GM19463 (cell line): ENCODE data around the gene MAGI2.

Experiments used
- ATAC-seq: cut with Tn5 transposase; IDR thresholded peaks from one replicate; pipeline ENCODE4 v1.9.1; 2021; ENCODE audit warnings: mild to moderate bottlenecking, moderate library complexity; ENCODE audit not compliant: unreplicated experiment

Gene MAGI2

DNA sequence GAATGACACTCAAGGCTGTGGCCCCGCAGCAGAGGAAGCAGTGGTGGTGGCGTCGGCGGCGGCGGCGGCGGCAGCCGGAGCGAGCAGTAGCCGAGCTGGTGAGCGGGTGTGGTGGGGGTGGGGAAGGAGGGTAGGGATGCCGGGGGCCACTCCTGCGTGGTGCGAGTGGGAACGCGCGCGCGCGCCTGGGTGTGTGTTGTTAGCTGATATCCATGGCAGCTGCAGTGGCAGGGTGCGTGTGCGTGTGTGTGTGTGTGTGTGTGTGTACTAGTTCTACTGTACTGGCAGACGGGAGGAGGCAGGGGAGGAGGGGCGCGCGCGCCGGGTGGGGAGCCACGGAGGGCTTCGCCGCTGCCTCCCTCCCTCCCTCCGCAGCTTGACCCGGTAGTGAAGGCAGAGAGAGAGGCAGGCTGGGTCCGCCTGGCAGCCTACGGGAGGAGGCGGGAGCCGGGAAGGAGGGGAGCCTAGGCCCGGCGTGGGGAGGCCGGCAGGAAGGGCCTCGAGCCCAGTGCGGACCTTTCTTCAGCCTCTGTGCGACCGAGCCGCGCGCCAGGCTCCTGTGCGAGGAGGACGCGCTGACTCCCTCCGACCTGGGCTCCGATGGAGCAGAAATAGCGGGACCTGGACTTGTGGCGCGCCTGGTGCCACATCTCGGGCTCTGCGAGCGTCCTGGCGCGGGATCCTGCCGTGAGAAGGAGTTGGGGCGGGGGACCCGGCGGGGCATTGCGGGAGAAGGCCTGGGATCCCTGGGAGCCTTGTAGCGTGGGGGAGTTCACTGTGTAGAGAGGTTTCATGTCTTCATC, at the start of gene MAGI2:
Gene MAGI2 (minus strand): TSS at position 110 of the 803 bp plus-strand sequence. CDS start 347 bp downstream, outside the sequence.
- ATAC-seq: no peak

DNA sequence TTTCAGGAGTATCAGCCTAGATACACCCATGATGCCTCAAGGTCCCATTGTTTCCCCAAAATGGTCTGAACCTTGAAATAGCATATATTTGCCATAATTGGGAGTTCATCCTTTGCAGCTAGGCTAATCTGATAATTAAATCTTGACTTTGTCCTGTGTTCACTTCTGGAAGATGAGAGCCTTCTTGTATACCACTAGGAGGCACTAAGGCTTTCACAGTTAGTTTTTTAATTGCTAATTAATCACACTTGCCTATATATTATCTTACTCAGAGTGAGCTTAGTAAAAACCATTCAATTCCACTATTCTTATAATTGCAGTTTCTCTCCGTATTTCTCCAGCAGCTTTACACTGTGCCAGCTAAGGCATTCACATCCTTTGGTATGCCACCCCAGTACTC, 48.7 kb upstream of the MAGI2 start:
- ATAC-seq: no peak

DNA sequence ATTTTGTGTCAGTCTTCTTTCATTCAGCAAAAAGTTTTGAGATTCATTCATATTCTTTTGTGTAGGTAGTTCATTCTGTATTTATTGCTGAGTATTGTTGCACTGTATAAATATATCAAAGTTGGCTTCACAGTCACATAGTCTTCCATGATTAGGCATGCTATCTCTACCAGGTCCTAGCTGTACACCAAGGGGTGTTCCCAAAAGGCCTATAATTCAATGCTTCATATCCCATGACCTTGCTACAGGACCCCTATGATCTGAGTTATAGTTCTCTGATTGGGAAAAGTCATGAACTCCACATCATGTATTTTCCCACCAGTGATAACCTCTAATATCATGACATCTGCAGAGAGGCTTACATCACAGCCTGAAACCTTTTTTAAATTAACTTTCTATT, 47.3 kb upstream of the MAGI2 start:
- ATAC-seq: no peak

DNA sequence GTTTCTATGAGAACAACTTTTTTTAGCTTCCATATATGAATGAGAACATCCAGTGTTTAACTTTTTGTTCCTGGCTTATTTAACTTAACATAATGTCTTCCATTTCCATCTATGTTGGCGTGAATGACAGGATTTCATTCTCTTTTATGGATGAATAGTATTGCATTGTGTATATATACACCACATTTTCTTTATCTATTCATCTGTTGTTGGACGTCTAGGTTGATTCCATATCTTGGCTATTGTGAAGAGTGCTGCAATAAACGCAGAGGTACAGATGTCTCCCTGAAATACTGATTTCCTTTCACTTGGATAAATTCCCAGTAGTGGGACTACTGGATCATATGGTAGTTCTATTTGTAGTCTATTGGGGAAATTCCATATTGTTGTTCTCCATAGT, 44.3 kb upstream of the MAGI2 start:
- no peak for ATAC-seq

DNA sequence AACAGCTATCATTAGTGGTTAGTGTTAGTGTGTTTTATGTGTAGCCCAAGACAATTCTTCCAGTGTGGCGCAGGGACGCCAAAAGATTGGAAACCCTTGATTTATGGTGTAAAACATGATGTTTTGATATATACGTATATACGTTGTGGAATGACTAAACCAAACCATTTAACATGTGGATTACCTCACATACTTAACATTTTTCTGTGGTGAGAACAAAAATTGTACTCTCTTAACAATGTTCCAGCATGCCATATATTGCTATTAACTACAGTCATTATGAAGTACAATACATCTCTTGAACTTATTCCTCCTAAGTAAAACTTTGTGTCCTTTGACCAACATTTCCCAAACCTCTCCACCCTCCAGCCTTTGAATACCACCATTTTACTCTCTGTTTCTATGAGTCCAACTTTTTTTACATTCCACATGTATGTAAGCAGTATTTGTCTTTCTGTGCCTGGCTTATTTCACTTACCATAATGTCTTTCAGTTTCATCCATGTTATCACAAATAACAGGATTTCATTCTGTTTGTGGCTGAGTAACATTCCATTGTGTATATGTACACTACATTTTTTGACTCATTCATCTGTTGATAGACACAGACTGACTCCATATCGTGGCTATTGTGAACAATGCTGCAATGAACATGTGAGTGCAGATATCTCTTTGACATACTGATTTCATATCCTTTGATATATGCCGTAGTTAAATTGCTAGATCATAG, 42.2 kb upstream of the MAGI2 start:
- ATAC-seq: no peak

DNA sequence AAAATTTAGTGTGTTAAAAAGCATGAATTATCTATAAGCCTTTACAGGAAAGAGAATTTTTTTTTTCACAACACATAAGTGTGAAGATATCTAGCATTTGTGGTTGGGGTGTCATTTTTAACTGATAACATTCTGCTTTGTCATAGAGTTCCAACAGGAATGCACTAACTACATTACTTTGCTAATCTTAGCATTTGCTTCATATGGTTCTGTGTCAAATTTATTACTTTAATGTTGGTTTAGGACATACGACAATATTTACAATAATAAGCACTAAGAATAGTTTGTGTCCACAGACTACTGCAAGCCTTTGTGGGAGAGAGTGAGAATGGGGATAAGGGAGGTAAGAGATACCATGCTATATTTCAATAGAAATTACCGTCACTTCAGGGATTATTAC, 40.6 kb upstream of the MAGI2 start:
- no peak for ATAC-seq

DNA sequence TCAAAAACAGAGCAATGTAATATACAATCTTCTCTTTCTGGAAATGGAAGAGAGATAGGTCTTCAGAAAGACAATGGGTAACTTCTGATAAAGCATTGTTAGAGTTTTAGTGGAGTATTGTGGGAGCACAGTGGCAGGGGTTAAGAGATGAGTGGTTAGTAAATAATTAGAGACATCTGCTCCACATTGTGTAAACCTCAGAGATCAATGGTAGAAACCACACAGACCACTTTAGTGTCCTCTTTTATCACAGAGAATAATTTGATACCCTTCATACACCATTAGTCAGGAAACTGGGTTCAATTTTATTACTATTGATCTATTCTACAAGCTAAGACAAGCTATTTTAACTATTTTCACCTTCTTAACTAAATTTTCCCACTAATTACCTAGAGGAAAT, 35.9 kb upstream of the MAGI2 start:
- ATAC-seq: no peak

DNA sequence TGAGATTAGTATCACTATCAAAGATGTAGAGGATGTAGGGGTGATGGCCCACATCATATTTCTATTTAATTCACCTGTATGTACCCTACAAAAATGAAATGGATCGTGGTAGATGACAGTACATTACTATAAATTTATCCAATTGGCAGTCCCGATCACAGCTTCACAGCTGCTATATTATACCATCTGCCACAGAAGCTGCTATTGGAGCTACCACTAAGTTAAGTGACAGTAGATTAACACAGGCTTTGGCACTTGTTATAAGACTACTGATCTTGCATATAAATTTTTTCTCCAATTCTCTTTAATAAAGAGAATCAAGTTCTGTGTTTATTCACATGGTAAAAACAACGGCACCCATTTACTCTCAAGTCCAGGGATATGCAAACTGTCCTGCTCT, 24.9 kb upstream of the MAGI2 start:
- no peak for ATAC-seq

DNA sequence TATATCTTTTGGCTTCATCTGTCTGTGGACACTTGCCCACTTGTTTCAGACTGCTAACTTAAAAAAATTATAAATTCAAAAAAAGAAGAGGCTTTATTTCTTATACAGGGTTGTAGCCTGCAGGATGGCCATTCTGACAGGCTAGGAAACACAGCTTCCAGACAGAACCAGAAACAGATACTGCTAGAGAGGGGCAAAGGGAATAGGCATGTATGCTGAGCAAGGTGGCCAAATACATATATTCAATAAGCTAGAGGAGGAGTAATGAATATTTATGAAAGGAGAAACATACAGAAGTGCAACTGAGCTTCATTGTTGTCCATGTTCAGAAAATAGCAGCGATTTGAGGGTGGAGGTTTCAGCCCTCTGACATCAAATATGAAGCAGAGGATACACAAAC, 22.0 kb upstream of the MAGI2 start:
- ATAC-seq: no peak

DNA sequence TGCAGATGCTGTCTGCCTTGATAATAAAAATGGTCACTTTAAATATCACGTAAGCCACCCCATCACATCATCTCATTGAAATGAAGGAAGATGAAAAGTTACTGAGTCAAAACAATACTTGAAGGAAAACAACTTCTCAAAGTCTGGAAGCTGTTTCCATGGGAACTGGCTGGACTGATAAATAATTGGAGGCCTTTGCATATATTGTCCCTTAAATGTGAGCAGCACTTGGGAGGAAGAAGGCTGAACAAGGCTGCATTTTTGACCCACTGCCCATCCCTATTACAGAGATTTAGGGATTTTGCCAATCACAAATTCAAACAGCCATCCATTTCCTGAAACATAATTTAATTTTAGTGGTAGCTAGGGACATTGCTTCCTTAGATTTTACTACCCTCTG, 18.2 kb upstream of the MAGI2 start:
- ATAC-seq: no peak

DNA sequence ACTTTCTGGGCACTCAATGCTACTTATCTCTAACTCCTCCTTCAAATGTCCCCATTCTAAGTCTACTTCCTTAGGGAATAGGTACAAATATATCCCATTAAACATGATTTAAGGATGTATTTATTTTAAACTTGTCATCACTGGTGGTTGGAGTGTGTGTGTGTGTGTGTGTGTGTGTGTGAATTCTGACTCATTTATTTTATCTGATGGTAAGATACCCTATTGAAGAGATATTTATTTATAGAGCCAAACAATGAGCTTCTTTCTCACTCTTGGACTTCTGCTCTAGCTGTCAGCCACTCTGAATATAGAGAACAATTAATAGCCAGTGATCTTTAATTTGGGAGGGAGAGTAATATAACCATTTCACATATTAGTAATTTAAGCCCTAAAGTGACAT, 17.8 kb upstream of the MAGI2 start:
- ATAC-seq: no peak

DNA sequence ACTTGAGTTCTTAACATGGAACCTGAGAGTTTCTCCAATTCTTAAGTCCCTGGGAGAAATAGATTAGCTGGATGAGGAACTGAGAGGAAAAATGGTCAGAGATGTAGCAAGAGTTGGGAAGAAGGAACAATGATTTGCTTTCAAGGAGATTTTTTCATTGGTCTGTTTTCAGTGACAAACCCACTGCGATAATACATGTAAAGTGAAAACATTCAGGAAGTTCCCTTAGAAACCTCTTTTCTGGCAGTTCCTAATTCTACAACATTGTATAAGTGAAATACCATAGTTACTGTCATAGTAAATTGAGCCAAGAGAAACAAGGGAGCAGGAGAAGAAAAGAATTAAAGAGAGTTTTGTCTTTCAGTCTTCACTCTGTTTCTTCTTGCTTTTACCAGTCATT, 12.1 kb upstream of the MAGI2 start:
- no peak for ATAC-seq

DNA sequence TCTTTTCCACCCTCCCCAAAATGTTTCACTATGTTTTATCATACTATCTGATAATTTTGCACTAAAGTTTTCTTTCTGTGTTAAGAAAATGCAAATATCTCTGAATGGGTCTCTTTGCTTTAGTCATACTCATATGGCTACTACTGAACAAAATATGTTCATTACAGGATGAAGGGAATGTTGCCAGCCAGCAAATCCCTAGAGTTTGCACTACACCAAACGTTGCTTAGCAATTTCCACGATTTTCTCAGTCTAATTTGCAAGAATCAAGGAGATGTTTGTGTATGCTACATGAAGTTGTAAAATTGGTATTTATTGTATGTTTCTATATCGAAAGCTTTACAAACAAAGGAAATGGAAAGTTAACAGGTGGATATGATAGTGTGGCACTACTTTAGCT, 10.6 kb upstream of the MAGI2 start:
- no peak for ATAC-seq

DNA sequence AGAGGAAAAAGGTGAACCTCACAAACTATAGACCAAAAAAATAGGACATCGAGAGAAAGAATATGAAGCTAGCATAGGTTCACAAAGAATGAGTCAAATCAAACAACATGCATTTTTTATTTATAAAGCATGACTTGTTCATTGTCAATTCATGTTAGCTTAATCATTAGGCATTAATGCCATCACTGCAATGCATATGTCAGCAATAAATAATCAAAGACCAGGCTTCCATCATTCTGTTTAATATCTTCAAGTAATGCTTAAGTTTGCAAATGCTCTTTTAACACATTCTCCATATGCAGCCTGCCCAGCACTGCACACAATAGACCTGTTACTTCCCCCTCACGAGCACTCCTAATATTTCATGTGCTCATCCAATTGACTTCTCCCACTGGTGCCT, 8.9 kb upstream of the MAGI2 start:
- ATAC-seq: no peak

DNA sequence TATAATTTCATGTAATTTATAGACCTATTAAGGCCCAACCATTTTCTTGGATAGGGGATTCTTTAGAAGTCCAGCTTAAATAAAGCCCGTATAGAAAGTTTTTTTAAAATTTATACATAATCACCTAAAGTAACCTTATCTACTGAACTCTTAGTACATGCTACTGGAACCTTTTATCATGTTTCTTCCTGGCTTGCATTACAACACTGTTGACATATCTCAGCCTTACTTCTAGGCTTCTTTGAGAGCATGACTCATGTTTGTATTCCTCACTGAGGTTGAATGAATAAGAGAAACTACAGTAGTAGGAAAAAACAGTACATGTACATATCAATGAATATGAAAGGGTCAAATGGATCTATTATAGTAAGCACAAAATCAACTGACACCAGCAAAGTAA, 8.2 kb upstream of the MAGI2 start:
- ATAC-seq: no peak

DNA sequence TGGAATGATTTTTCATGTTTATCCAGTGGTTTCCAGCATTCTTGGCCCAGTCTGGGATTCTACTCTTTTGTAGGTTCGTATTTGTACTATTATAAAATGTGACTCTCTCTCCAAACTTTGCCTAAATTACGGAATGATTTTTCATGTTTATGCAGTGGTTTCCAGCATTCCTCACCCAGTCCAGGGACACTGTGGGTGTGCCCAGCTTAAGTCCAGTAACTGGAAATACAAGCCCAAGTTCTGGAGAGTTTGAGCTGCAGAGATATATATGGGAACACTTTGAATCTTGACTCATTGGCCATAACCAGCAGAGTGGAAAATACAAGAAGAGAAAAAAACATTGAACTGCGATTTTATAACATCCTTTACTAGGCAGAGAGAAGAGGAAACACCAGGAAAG, 5.9 kb upstream of the MAGI2 start:
- ATAC-seq: no peak

DNA sequence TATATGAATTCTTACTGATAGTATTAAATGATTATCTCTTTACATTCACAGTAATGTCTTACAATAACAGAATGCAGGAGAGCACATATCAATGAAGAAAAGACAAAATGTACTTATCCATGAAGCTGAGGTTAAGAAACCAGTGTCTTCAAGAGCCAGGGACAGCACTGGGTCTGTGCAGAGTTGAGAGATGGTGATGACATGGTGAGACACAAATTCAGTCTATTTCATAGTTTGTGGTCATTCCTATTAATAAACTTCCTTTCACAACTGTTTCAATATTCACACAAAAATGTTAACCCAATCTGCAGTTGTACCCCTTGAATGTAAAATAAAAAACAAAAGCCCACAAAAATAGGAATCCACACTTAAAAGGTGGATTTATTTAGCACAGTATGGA, 5.3 kb upstream of the MAGI2 start:
- ATAC-seq: no peak

DNA sequence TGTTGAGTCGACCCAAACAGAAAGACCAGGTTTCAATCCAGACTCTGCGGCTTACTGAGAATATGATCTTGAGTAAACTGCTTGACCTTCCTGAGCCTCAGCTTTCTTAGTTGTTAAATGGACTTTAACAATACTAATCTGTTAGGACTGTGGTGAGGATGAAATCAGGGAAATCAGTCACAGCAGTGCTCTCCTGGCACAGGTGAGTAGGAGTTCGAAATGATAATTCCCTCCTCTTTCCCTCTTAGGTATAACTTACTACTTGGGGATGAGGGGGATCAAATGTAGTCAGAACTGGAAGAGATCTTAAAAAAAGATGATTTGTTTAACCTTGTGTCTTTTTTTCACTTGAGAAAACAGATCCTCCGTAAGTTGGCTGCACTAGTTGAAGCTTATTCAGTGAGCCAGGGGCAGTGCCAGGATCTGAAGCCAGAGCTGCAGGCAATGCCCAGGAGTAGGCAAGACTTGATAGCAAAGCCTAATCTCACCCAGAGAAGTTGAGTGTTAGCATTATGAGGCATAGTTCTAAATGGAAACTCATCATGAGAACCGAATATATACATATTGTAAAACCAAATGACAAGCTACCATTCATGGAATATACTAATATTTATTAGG, 1.8 kb upstream of the MAGI2 start:
- no peak for ATAC-seq

DNA sequence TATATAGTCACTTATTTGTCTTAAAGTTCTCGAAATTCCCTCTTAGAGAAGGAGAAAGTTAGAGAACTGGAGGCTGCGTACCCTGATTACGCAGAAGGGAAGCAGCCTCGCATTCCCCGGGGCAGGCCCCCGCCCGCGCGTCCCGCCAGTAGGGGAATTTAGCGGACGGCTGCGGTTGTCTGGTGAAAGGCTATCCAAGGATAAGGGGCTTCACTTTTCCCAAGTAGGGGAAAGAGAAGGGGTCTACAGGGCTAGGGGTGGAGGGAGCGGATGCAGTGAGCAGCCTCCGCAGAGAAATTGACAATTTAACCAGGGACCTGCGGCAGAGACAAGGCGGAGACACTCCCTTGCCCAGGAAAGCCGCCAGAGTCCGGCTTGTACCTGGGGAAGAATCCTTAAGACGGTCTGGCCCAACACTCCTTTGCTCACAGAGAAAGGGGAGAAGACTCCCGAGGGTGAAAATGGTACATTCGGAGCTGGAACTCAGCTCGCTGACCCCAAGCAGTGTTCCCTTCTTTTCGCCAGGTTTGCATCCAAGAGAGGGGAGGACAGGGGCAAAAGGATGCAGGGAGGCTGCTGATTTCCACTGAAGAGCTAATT, 994 bp upstream of the MAGI2 start:
- no peak for ATAC-seq

DNA sequence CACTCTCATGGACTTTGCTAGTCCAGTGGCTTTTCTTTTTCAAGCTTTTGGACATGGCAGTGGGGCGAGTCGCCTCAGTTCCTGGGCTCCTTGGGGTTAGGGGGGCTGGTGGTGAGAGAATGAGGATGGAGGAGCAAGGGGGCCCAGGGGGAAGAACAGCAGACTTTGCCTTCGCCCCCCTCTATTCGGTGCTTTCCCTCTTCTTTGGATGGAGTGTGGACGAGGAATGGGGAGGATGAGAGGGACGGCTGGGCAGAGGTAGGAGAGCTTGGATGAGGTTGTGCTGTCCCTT, 255 bp downstream of the MAGI2 start:
- ATAC-seq: no peak

DNA sequence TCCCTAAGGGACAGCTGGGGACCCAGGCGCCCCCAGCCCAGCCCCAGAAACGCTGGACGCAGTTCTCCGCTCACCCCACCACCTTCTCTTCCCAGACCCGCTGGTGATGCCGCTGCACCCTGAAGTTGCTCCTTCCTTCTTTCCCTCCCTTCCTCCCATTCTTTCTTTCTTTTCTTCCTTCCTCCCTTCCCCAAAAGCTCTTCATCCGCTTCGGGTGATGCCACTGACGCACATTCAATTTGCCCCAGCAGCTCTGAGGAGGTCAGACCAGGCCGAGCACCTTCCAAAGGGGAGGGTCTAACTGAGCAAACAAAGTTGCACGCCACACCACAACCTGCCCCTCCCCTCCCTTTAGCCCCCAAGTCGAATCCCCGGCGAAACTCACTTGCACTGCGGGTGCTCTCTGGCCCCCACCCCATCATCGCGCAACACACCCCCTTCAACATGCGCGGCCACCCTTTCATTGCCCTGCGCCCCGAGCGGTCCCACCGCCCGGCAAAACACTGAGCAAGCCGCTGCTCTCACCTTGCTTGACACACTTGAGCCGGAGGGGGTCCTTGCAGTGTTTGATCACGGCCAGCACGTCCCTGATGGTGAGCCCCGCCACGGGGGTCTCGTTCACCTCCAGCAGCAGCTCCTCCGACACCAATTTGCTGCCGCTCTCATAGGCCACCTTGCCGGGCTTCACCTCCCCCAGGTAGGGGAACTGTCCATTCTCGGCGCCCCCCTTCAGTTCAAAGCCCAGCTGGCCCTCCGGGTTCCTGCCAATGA, 787 bp downstream of the MAGI2 start:
- ATAC-seq: no peak
